ENCODE measurements around the gene BIRC3.
"Not testable (repeated sequence)": the region's sequence is repeated elsewhere in the genome, so short reads cannot be mapped to it uniquely, and the experiment has no call there.

The BIRC3 gene

GRCh38 chr11:102296757-102297156 is 20.5 kb upstream of the BIRC3 start:
- not testable (repeated sequence) for DNase-seq

GRCh38 chr11:102300837-102301236 is 16.4 kb upstream of the BIRC3 start:
- DNase-seq: not testable (repeated sequence)

- no peak for DNase-seq
Observed at GRCh38 chr11:102302241-102302640, 15.0 kb upstream of the BIRC3 start.

- DNase-seq: no peak
Observed at GRCh38 chr11:102304686-102305085, 12.6 kb upstream of the BIRC3 start.

- DNase-seq: no peak
Observed at GRCh38 chr11:102305352-102306047, 11.8 kb upstream of the BIRC3 start.

DNA sequence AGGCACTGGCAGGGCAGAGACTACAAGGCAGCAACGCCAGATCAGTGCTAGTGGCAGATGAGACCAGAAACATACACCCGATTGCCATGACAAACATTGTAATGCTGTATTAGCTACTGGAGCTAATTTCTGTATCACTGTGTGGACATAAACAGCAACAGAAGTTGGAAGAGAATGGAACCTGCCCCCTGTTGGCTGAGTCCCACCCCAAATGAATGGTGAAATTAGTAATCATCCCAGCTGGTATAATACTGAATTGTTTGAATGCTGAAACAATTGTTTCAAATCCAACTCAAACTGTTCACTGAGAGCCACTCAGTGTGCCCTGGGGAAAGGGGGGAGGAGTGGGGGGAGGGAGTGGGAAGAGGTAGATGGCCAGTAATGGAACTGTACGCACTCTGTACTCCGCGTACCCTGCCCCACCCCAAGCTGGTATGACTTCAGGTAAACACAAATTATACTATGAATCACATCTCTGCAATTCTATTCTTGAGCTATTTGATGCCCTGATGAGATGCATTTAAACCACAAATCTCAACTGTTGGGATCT is 11.2 kb upstream of the BIRC3 start:
- peak; percentile 47 to 71 for DNase-seq

DNA sequence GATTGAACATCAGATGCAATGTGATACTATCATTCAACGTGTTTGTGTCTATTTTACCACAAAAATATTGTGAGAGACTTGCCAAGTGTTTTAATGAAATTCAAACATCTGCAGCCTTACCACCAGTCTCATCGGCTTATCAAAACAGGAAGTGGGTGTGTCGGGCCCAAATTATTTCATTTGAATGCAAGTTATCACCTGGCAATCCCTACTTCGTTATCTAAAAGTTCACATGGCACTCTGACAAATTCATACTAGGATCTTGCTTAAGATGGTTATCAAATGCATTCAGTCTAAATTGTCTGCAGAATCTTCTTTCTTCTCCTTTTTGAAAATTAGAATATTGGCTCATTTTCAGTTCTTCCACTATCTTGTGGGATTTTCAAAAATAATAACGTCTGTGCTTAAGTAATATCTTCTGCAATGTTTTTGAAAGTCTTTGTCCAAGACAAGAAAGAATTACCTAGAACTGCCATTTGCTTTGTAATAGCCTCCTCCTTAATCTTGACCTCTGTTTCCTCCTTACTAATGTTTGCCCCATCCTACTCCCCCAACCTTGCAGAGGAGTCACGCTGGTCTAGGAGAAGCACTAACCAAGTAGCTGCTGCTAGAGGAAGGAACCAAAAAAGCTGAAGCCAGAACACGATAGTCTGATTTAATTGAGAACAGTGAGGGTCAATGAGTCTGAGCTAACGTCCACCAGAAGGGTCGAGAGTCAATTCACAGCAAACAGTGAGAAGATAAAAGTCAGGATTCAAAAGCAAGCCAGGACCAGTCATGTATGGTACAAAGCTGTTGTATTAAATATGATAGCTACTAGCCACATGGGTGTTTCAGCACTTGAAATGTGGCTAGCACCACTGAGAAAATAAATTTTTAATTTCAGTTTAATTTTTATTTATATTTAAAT is 10.2 kb upstream of the BIRC3 start:
- peak in 1 of 2 experiments; percentile 41 for DNase-seq

DNA sequence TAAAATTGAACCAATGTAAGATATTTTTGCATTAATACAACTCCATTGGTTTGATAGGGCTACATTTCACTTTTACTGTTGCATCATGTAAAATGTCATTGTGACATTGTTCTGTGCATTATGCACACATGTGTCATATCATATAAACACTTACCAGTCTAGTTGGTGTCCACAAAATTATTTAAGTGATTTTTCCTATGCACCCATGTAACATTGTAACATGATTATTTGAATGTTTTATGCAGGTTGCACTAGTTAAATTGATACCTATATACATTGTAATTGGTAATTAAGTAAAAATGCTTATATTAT is 9.6 kb upstream of the BIRC3 start:
- no peak for DNase-seq

GRCh38 chr11:102309621-102310541 is 7.4 kb upstream of the BIRC3 start:
- DNase-seq: no peak

DNA sequence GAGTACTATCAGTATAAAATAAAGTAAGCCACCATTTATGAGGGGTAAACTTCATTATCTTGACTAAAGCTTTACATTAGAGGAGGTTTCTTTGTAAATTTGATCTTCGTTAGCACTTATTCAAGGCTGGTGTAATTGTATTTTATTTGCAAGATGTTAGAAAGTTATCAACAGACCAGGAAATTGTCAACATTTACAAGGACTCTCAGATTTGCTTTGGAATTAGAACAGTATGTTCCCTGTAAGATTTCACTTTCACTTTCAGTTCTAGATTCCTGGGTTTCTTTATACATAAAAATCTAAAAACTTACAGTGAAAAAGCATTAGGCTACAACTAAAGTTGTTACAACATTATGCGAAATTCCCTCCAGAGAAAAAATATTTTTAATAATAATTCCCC is 4.6 kb upstream of the BIRC3 start:
- no peak for DNase-seq

- no peak for DNase-seq
Observed at GRCh38 chr11:102313238-102313940, 3.9 kb upstream of the BIRC3 start.

GRCh38 chr11:102314784-102315183 is 2.5 kb upstream of the BIRC3 start:
- DNase-seq: no peak

DNA sequence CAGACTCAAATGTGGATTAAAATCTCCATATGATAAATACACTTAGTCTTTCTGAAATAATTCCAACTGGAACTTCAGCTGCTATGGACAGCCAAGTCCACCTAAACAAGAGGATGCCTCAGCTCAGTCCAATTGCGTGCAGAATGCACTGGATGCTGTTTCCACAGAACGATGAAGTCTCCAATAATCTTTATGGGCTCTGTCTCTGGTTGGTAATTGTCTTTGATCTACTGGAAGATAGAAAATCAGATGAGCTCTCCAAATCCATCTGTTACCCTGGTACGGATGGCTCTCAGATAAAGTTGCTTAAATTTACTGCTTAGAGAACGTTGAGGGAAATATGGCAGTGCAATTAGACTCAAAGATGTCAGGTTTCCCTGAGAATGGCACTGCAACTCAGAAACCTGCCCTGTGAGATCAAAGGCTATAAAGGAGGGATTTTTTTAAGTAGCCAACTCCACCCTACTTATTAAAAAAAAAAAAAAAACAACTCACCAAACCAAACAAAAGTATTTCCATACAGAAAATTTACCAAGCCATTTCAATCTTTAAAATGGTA is 859 bp upstream of the BIRC3 start:
- no peak for DNase-seq

DNA sequence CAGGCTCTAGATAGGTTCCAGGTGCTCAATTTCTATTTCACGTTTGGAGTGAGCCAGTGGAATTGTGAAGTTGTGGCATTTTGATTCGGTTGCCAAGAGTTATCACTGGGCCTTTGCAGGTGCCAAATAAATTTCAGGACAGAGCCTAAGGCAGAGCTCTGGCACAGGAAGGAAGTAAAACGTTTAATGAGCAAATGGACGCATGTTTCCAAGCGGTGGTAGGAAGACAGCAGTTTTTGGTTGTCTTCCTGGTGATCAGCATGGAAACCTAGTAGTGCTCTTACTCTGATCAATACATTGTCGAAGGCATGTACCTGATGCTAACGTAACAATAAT is 452 bp downstream of the BIRC3 start:
- no peak for DNase-seq

DNA sequence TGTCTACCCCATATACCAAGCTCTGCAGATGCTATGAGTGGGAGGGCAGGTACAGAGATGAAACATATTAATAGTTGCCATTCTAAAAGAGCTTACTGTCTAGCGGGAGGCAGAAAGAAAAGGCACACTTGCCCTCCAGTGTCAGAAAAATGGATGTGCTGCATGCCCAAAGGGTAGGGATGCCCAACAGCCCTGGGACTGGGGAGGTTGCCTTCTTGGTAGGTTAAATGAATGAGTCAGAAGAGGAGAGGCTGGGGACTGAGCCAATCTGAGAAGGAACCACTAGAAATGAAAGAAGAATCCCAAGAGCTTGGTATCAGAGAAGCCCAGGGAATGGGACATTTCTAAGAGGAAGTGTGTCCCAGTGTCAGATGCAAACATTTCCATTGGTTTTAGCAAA is 1.2 kb downstream of the BIRC3 start:
- no peak for DNase-seq

DNA sequence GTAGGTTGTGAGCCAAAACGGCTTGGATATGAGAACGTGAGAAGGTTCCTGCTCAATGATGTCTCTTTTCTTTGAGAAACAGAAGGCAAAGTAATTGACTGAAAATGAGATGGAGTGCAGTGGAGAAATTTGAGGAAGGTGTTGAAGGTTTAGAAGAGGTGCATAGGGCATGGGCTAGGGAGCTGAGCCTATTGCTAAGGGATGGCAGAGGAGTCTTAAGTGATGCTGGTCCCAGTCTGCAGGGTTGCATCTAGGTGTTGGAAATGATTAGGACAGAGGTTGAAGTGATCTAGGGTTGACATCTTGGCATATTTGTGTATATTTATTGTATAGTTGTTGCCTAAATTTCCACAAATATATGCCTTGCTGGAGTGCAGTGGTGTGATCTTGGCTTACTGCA is 2.3 kb downstream of the BIRC3 start:
- DNase-seq: no peak

DNA sequence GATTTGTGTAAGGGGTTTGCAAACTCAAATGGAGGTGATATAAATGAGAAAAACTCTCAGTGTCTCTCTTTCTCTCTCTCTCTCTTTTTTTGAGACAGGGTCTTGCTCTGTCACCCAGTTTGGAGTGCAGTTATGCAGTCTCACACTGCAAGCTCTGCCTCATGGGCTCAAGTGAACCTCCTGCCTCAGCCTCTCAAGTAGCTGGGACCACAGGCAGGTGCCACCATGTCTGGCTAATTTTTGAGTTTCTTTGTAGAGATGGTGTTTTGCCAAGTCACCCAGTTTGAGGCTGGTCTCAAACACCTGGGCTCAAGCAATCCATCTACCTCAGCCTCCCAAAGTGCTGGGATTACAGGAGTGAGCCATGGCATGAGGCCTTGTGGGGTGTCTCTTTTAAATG is 2.9 kb downstream of the BIRC3 start:
- DNase-seq: no peak

- DNase-seq: no peak
Observed at GRCh38 chr11:102320679-102321078, 3.4 kb downstream of the BIRC3 start.

DNA sequence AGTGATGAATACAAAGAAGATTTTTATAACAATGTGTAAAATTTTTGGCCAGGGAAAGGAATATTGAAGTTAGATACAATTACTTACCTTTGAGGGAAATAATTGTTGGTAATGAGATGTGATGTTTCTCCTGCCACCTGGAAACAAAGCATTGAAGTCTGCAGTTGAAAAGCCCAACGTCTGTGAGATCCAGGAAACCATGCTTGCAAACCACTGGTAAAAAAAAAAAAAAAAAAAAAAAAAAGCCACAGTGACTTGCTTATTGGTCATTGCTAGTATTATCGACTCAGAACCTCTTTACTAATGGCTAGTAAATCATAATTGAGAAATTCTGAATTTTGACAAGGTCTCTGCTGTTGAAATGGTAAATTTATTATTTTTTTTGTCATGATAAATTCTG is 5.3 kb downstream of the BIRC3 start:
- no peak for DNase-seq

- no peak for DNase-seq
Observed at GRCh38 chr11:102323542-102324251, 6.4 kb downstream of the BIRC3 start.

GRCh38 chr11:102325088-102325487 is 7.8 kb downstream of the BIRC3 start:
- DNase-seq: no peak

DNA sequence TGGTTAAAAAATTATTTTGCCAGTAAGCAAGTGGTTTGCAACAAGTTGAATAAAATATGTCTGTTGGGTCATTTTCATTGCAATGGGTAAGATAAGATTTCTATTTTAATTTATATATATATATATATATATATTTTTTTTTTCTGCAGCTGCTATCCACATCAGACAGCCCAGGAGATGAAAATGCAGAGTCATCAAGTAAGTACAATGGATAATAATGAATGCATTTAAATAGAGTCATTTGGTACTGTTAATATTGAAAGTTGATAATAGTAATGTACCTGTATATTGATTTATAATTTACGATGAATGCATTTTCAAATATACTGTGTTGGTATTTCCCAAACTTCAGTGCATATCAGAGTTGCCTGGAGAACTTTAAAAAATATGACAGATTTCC is 11.5 kb downstream of the BIRC3 start:
- DNase-seq: no peak

Measured in NCI-H2081 (cell line).